ENCODE measurements around the gene C19orf81.

Gene C19orf81

DNA sequence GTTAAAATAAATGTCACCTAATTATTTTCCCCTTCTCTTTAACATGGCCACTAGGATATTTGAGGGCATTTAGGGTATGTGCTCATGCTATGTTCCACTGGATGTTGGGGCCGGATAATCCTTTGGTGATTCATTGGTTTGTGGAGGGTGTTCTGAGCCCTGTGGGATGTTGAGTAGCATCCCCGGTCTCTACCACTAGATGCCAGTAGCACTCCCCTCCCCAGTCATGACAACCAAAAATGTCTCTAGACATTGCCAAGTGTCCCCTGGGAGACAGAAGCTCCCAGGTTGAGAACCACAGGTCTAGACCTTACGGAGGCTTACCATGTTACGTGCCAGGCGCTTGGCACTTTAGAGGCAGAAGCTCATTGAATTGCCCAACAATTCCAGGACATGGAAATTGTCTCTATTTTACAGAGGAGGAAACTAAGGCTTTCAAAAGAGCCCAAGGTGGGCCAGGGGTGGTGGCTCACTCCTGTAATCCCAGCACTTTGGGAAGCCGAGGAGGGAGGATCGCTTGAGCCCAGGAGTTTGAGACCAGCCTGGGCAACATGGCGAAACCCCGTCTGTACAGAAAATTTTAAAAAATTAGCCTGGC is 56.3 kb downstream of the C19orf81 start:
- ChIA-PET POLR2A (interaction anchor here (0.7 kb wide), 1 partner anchor 19 kb away, joined by 4 read pairs; no protein-coding TSS in a partner anchor), CTCF (interaction anchor here (0.7 to 7.1 kb wide), 18 partner anchors 9 to 373 kb away, joined by 3 to 75 read pairs (median 6); partner anchors contain the start of gene CLEC11A)
- TF ChIP-seq, protein P1, sequence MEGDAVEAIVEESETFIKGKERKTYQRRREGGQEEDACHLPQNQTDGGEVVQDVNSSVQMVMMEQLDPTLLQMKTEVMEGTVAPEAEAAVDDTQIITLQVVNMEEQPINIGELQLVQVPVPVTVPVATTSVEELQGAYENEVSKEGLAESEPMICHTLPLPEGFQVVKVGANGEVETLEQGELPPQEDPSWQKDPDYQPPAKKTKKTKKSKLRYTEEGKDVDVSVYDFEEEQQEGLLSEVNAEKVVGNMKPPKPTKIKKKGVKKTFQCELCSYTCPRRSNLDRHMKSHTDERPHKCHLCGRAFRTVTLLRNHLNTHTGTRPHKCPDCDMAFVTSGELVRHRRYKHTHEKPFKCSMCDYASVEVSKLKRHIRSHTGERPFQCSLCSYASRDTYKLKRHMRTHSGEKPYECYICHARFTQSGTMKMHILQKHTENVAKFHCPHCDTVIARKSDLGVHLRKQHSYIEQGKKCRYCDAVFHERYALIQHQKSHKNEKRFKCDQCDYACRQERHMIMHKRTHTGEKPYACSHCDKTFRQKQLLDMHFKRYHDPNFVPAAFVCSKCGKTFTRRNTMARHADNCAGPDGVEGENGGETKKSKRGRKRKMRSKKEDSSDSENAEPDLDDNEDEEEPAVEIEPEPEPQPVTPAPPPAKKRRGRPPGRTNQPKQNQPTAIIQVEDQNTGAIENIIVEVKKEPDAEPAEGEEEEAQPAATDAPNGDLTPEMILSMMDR (IDR thresholded peaks at IDR 0.05; ENCODE audit: insufficient read depth, low read length, missing control alignments) = peak; percentile 84
- H3K4me3 ChIP-seq (ENCODE audit: low read depth, low read length) = no peak overlapping the region
- no peak for DNase-seq (ENCODE audit: low read depth, low spot score)

DNA sequence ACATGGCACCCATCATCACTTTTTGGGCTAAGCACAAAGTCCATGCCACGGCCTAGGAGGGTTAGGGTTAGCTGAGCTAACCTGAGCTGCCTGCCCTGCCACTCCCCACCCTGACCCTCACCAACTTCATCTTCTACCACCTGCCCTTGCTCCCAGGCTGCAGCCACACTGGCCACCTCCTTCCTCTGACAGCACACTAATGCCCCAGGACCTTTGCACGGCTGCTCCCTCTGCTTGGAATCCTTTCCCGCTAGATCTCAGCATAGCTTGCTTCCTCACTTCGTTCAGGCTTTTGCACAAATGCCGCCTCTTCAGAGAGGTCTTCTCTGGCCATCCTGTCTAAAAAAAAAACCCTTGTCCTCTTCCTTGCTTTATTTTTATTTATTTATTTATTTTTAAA is 57.1 kb downstream of the C19orf81 start:
- POLR2A ChIA-PET = no interaction called here
- DNase-seq (ENCODE audit: low read depth, low spot score) = no peak
- TF ChIP-seq, protein P1 (IDR thresholded peaks at IDR 0.05; ENCODE audit: insufficient read depth, low read length, missing control alignments) = no peak
- CTCF ChIA-PET = interaction anchor here (0.9 to 7.1 kb wide), 6 partner anchors 10 to 168 kb away, joined by 3 to 75 read pairs (median 12); partner anchors contain the start of gene CLEC11A
- no peak overlapping the region for H3K4me3 ChIP-seq (ENCODE audit: low read depth, low read length)

DNA sequence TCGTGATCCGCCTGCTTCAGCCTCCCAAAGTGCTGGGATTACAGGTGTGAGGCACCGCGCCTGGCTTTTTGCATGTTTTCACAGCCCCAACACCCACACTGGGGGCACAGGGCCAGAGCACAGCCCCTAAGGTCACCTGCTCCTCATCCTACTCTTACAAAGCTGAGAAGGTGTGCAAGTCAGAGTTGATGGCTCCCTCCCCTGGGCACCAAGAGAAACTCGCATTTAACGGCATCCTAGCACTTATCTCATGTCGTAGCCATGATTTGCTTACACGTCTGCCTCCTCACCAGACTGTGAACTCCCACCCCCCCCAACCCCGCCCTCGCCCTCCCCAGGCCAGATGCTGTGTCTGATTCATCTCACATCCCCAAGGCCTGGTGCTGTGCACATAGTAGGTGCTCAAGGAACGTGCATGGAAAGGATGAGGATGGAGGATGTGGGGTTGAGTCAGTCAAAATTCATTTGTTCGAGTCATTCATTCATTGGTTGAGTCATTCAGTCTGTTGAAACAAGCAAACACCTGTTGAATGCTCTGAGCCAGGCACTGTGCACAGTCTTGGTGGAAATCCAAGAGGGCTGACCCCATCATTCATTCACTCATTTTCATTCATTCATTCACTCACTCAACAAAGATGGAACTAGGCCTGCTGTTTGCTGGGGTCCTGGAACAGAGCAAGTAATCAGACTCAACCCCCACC is 59.1 kb downstream of the C19orf81 start:
- ChIA-PET CTCF (interaction anchor here (2.9 to 7.1 kb wide), 2 partner anchors 15 to 75 kb away, joined by 15 to 75 read pairs; partner anchors contain the start of gene CLEC11A), POLR2A (no interaction called here)
- TF ChIP-seq, protein P1 (IDR thresholded peaks at IDR 0.05; ENCODE audit: insufficient read depth, low read length, missing control alignments) = no peak
- DNase-seq (ENCODE audit: low read depth, low spot score) = no peak
- no peak overlapping the region for H3K4me3 ChIP-seq (ENCODE audit: low read depth, low read length)
